H9 (cell line): Measurements from ENCODE around the gene ITLN1. TPM values are rescaled to one million over a fixed set of nuclear protein-coding genes. Genes with fewer than 3 reads are reported as not detected.

Experiments
- DNase-seq: peaks from one replicate; pipeline ENCODE4 v3.0.0-alpha.2; 2017
- H2AFZ ChIP-seq: one replicate; pipeline ENCODE4 v1.6.1; 2013; ENCODE audit warnings: mild to moderate bottlenecking, low read length, control low read depth, moderate library complexity
- H2AK5ac ChIP-seq: 2 replicates; pipeline ENCODE4 v1.6.1; 2013; ENCODE audit warnings: low read length, control low read depth, mixed read lengths; ENCODE audit not compliant: insufficient read length
- H2BK120ac ChIP-seq: one replicate; pipeline ENCODE4 v1.6.1; 2013; ENCODE audit warnings: low read depth, mild to moderate bottlenecking, low read length, control low read depth, inconsistent platforms; ENCODE audit not compliant: poor library complexity, severe bottlenecking
- H2BK12ac ChIP-seq: 2 replicates; pipeline ENCODE4 v1.6.1; 2013; ENCODE audit warnings: low read length, control low read depth, mixed read lengths, low read depth; ENCODE audit not compliant: insufficient read length
- H2BK15ac ChIP-seq: 2 replicates; pipeline ENCODE4 v1.6.1; 2013; ENCODE audit warnings: low read depth, low read length, control low read depth
- H2BK20ac ChIP-seq: one replicate; pipeline ENCODE4 v1.6.1; 2013; ENCODE audit warnings: low read depth, mild to moderate bottlenecking, low read length, control low read depth, inconsistent platforms; ENCODE audit not compliant: poor library complexity, severe bottlenecking
- H2BK5ac ChIP-seq: 2 replicates; pipeline ENCODE4 v1.6.1; 2013; ENCODE audit warnings: low read length, control low read depth, mixed read lengths; ENCODE audit not compliant: insufficient read length
- H3K14ac ChIP-seq: 2 replicates; pipeline ENCODE4 v1.6.1; 2013; ENCODE audit warnings: low read length, control low read depth; ENCODE audit not compliant: insufficient read depth
- H3K18ac ChIP-seq: 2 replicates; pipeline ENCODE4 v1.6.1; 2013; ENCODE audit warnings: low read depth, mild to moderate bottlenecking, mixed read lengths, low read length, control low read depth; ENCODE audit not compliant: insufficient read length
- H3K23ac ChIP-seq: 2 replicates; pipeline ENCODE4 v1.6.1; 2013; ENCODE audit warnings: low read length, control low read depth, mixed read lengths, low read depth; ENCODE audit not compliant: insufficient read length
- H3K23me2 ChIP-seq: 2 replicates; pipeline ENCODE4 v1.6.1; 2013; ENCODE audit warnings: low read depth, mild to moderate bottlenecking, mixed read lengths, low read length, control low read depth; ENCODE audit not compliant: insufficient read length, poor library complexity, severe bottlenecking
- H3K27ac ChIP-seq: 2 replicates; pipeline ENCODE4 v1.5.1; 2013; ENCODE audit warnings: low read length, control low read depth, mixed read lengths, low read depth; ENCODE audit not compliant: insufficient read length
- H3K27me3 ChIP-seq: 2 replicates; pipeline ENCODE4 v1.6.1; 2013; ENCODE audit warnings: low read length, control low read depth, inconsistent platforms; ENCODE audit not compliant: insufficient read depth
- H3K4ac ChIP-seq: 2 replicates; pipeline ENCODE4 v1.6.1; 2013; ENCODE audit warnings: low read depth, mild to moderate bottlenecking, control low read depth, inconsistent platforms, low read length, moderate library complexity
- H3K4me1 ChIP-seq: 2 replicates; pipeline ENCODE4 v1.6.1; 2013; ENCODE audit warnings: low read length, control low read depth, inconsistent platforms; ENCODE audit not compliant: insufficient read depth
- H3K4me2 ChIP-seq: 2 replicates; pipeline ENCODE4 v1.6.1; 2013; ENCODE audit warnings: low read length, control low read depth, mixed read lengths; ENCODE audit not compliant: insufficient read length, insufficient read depth
- H3K56ac ChIP-seq: 2 replicates; pipeline ENCODE4 v1.6.1; 2013; ENCODE audit warnings: low read depth, mild to moderate bottlenecking, mixed read lengths, low read length, control low read depth; ENCODE audit not compliant: insufficient read length
- H3K79me1 ChIP-seq: 2 replicates; pipeline ENCODE4 v1.6.1; 2013; ENCODE audit warnings: low read depth, mild to moderate bottlenecking, moderate library complexity, low read length, control low read depth, inconsistent platforms; ENCODE audit not compliant: insufficient read depth, poor library complexity, severe bottlenecking
- H3K79me2 ChIP-seq: 2 replicates; pipeline ENCODE4 v1.6.1; 2013; ENCODE audit warnings: low read length, control low read depth, inconsistent platforms; ENCODE audit not compliant: insufficient read depth
- H3K9ac ChIP-seq: 2 replicates; pipeline ENCODE4 v1.6.1; 2013; ENCODE audit warnings: low read length, control low read depth, mixed read lengths; ENCODE audit not compliant: insufficient read length; ENCODE audit errors: extremely low read depth
- H3K9me3 ChIP-seq: one replicate; pipeline ENCODE4 v1.6.1; 2013; ENCODE audit warnings: low read depth, low read length, inconsistent platforms; ENCODE audit not compliant: control insufficient read depth
- H3T11ph ChIP-seq: one replicate; pipeline ENCODE4 v1.6.1; 2013; ENCODE audit warnings: mild to moderate bottlenecking, low read length, control low read depth, inconsistent platforms
- H4K20me1 ChIP-seq: one replicate; pipeline ENCODE4 v1.6.1; 2013; ENCODE audit not compliant: control insufficient read depth, insufficient read length, insufficient read depth
- H4K5ac ChIP-seq: 2 replicates; pipeline ENCODE4 v1.6.1; 2013; ENCODE audit warnings: low read depth, mild to moderate bottlenecking, mixed read lengths, low read length, control low read depth; ENCODE audit not compliant: insufficient read length
- H4K8ac ChIP-seq: replicated peaks from 2 replicates; pipeline ENCODE4 v1.6.1; 2013; ENCODE audit warnings: low read length, control low read depth, mixed read lengths, low read depth; ENCODE audit not compliant: insufficient read length
- H4K91ac ChIP-seq: 2 replicates; pipeline ENCODE4 v1.6.1; 2013; ENCODE audit warnings: low read depth, mild to moderate bottlenecking, moderate library complexity, mixed read lengths, low read length, control low read depth; ENCODE audit not compliant: insufficient read length
- H3K27ac Mint-ChIP-seq, 3 experiments: 2 replicates in 2 of 3; 3 replicates in 1 of 3; pipeline ENCODE4 v1.8.0; 2020 to 2021; ENCODE audit warnings: mixed read lengths in 3 of 3, mild to moderate bottlenecking in 1 of 3, moderate library complexity in 1 of 3
- H3K27me3 Mint-ChIP-seq: 2 replicates; pipeline ENCODE4 v1.8.0; 2021; ENCODE audit warnings: low read depth, mild to moderate bottlenecking, moderate library complexity, mixed read lengths
- H3K36me3 Mint-ChIP-seq, 3 experiments: 2 replicates in 2 of 3; 3 replicates in 1 of 3; pipeline ENCODE4 v1.8.0; 2020 to 2021; ENCODE audit warnings: low read depth in 3 of 3, mixed read lengths in 3 of 3; ENCODE audit not compliant: insufficient read depth in 1 of 3
- H3K4me1 Mint-ChIP-seq, 2 experiments: 2 replicates each; pipeline ENCODE4 v1.8.0; 2020; ENCODE audit warnings: mixed read lengths in 2 of 2
- H3K4me3 Mint-ChIP-seq, 2 experiments: 2 replicates in 1 of 2; 3 replicates in 1 of 2; pipeline ENCODE4 v1.8.0; 2020 to 2021; ENCODE audit warnings: mild to moderate bottlenecking in 2 of 2, mixed read lengths in 2 of 2, moderate library complexity in 1 of 2
- H3K9me3 Mint-ChIP-seq, 2 experiments: 2 replicates in 1 of 2; 3 replicates in 1 of 2; pipeline ENCODE4 v1.8.0; 2020; ENCODE audit warnings: mild to moderate bottlenecking in 2 of 2, mixed read lengths in 2 of 2, moderate library complexity in 1 of 2
- CTCF ChIP-seq: fragments of 200-600 bp; sonication (generic); conservative IDR thresholded peaks from 3 replicates; pipeline ENCODE4 v1.8.0; 2021; ENCODE audit warnings: antibody characterized with exemption, mild to moderate bottlenecking
- WGBS: extraction: QIAGEN DNeasy Blood & Tissue Kit; methylation state at CpG from one replicate; pipeline ENCODE4 v1.1.7; 2013; ENCODE audit warnings: missing lambda C conversion rate, low lambda C conversion rate, mixed read lengths; ENCODE audit not compliant: insufficient read length; ENCODE audit errors: extremely low coverage; 5-methylcytosine and 5-hydroxymethylcytosine counted together
- total RNA-seq: library from RNA; stranded (reverse); gene quantifications from 2 replicates; pipeline ENCODE4 v1.2.1, GENCODE V29; 2021

Gene ITLN1
- total RNA-seq, 1 experiment from 2014 or later = not detected

GRCh38 chr1:160855181-160855981 lies 29.6 kb downstream of the ITLN1 start:
- no peak overlapping the region for H3K27ac ChIP-seq
- no peak overlapping the region for H4K8ac ChIP-seq
- no peak overlapping the region for H4K91ac ChIP-seq
- WGBS = no CpG with 5 or more reads among the region's 9 CpGs
- Mint-ChIP-seq H3K4me3 (no peak overlapping the region), H3K9me3 (no peaks in the 10 kb centered on the region), H3K4me1 (no peaks in the 10 kb centered on the region), H3K36me3 (no peaks in the 10 kb centered on the region), H3K27ac (no peak overlapping the region), H3K27me3 (no peaks in the 10 kb centered on the region)
- no peak overlapping the region for H4K5ac ChIP-seq
- H2BK15ac ChIP-seq = no peak overlapping the region
- no peak overlapping the region for H3K14ac ChIP-seq
- H3K4ac ChIP-seq = no peak overlapping the region
- no peaks in the 10 kb centered on the region for H3K79me2 ChIP-seq
- no peak overlapping the region for H2BK12ac ChIP-seq
- no peak for TF ChIP-seq CTCF
- no peak overlapping the region for H2AK5ac ChIP-seq
- H3K18ac ChIP-seq = no peak overlapping the region
- H2BK5ac ChIP-seq = no peak overlapping the region
- H3K23me2 ChIP-seq = no peaks in the 10 kb centered on the region
- no peak overlapping the region for H3K9ac ChIP-seq
- H3K27me3 ChIP-seq = no peaks in the 10 kb centered on the region
- no peak overlapping the region for H3K4me2 ChIP-seq
- no peak overlapping the region for H3T11ph ChIP-seq
- no peaks in the 10 kb centered on the region for H3K4me1 ChIP-seq
- H3K56ac ChIP-seq = no peak overlapping the region
- H2AFZ ChIP-seq = no peak overlapping the region
- no peaks in the 10 kb centered on the region for H3K79me1 ChIP-seq
- H4K20me1 ChIP-seq = no peaks in the 10 kb centered on the region
- no peak overlapping the region for H2BK120ac ChIP-seq
- H3K9me3 ChIP-seq = no peaks in the 10 kb centered on the region
- H3K23ac ChIP-seq = no peak overlapping the region
- no peak overlapping the region for H2BK20ac ChIP-seq
- DNase-seq = no peak
